Activated CD4-positive, alpha-beta memory T cell treated with anti-CD3 and anti-CD28 coated beads for 36 hours (primary cell): ENCODE results near the gene FBLN7. TPM values are rescaled to one million over a fixed set of nuclear protein-coding genes. Genes with fewer than 3 reads are reported as not detected.

Experiments used
- CTCF ChIA-PET: fragments of 350-600 bp; sonication (Branson Sonifier 250); formaldehyde crosslinking; loops from one replicate; lab custom pipeline; 2021; ENCODE audit warnings: antibody characterized with exemption, inconsistent platforms; lab: Charles Lee
- POLR2A ChIA-PET: fragments of 350-600 bp; sonication (Branson Sonifier 250); formaldehyde crosslinking; loops from one replicate; lab custom pipeline; 2021; ENCODE audit warnings: antibody characterized with exemption; lab: Charles Lee
- DNase-seq: peaks from one replicate; pipeline ENCODE4 v3.0.0-alpha.2; 2020
- H3K27ac Mint-ChIP-seq: one replicate; pipeline ENCODE4 v1.8.0; 2021; ENCODE audit warnings: mixed read lengths
- H3K27me3 Mint-ChIP-seq: one replicate; pipeline ENCODE4 v1.8.0; 2021; ENCODE audit warnings: mixed read lengths
- H3K36me3 Mint-ChIP-seq: one replicate; pipeline ENCODE4 v1.8.0; 2021; ENCODE audit warnings: mixed read lengths
- H3K4me1 Mint-ChIP-seq: one replicate; pipeline ENCODE4 v1.8.0; 2021; ENCODE audit warnings: low read depth, mixed read lengths
- H3K4me3 Mint-ChIP-seq: one replicate; pipeline ENCODE4 v1.8.0; 2021; ENCODE audit warnings: mild to moderate bottlenecking, mixed read lengths
- H3K9me3 Mint-ChIP-seq: one replicate; pipeline ENCODE4 v1.8.0; 2021; ENCODE audit warnings: mixed read lengths
- intact Hi-C: fragments of 100-400 bp; cut with micrococcal nuclease; formaldehyde crosslinking; loops from one replicate; pipeline ENCODE4 v1.15.1; 2023
- total RNA-seq, 2 experiments: library from RNA; stranded (reverse); gene quantifications; one replicate each; pipeline ENCODE4 v1.2.3, GENCODE V29; 2021

The FBLN7 gene
- total RNA-seq, 2 experiments from 2014 or later = 38.9 to 40.2 TPM

GRCh38 chr2:112142525-112143078, 4.4 kb downstream of the FBLN7 start:
- no peak overlapping the region for H3K27ac Mint-ChIP-seq
- CTCF ChIA-PET = no interaction called here
- no peaks in the 10 kb centered on the region for H3K9me3 Mint-ChIP-seq

GRCh38 chr2:112143150-112143549, 5.0 kb downstream of the FBLN7 start:
- ChIA-PET POLR2A (no interaction called here), CTCF (no interaction called here)
- Mint-ChIP-seq H3K9me3 (no peaks in the 10 kb centered on the region), H3K4me3 (no peak overlapping the region), H3K36me3 (no peaks in the 10 kb centered on the region), H3K27ac (no peak overlapping the region), H3K4me1 (no peaks in the 10 kb centered on the region), H3K27me3 (peaks cover 10% of the 10 kb centered on the region)
- DNase-seq = peak; percentile 5
- intact Hi-C loops = no loop called here

More at GRCh38 chr2:112142525-112143078, 4.4 kb downstream of the FBLN7 start:
- DNase-seq = peak; percentile 3
- POLR2A ChIA-PET = no interaction called here
- intact Hi-C loops = no loop called here
- no peaks in the 10 kb centered on the region for H3K36me3 Mint-ChIP-seq
- H3K4me3 Mint-ChIP-seq = no peak overlapping the region
- peaks cover 2% of the 10 kb centered on the region for H3K4me1 Mint-ChIP-seq
- peaks cover 14% of the 10 kb centered on the region for H3K27me3 Mint-ChIP-seq

GRCh38 chr2:112144966-112145365, 6.8 kb downstream of the FBLN7 start:
- CTCF ChIA-PET = no interaction called here

GRCh38 chr2:112147382-112148168, 9.4 kb downstream of the FBLN7 start:
- DNase-seq = no peak
- intact Hi-C loops = no loop called here
- POLR2A ChIA-PET = no interaction called here
- H3K4me3 Mint-ChIP-seq = no peak overlapping the region
- H3K4me1 Mint-ChIP-seq = no peaks in the 10 kb centered on the region
- no peaks in the 10 kb centered on the region for H3K27me3 Mint-ChIP-seq
- H3K9me3 Mint-ChIP-seq = no peaks in the 10 kb centered on the region
- H3K27ac Mint-ChIP-seq = no peak overlapping the region
- H3K36me3 Mint-ChIP-seq = no peaks in the 10 kb centered on the region
- CTCF ChIA-PET = interaction anchor here (0.6 to 1.3 kb wide), 3 partner anchors 26 to 112 kb away, joined by 3 to 7 read pairs (median 4); no protein-coding TSS in a partner anchor

More at GRCh38 chr2:112144966-112145365, 6.8 kb downstream of the FBLN7 start:
- Mint-ChIP-seq H3K36me3 (no peaks in the 10 kb centered on the region), H3K27ac (no peak overlapping the region), H3K4me1 (no peaks in the 10 kb centered on the region), H3K4me3 (no peak overlapping the region), H3K9me3 (no peaks in the 10 kb centered on the region), H3K27me3 (peaks cover 8% of the 10 kb centered on the region)
- intact Hi-C loops = no loop called here
- POLR2A ChIA-PET = no interaction called here
- no peak for DNase-seq

- H3K9me3 Mint-ChIP-seq = no peaks in the 10 kb centered on the region
- H3K4me1 Mint-ChIP-seq = peaks cover 7% of the 10 kb centered on the region
- no peaks in the 10 kb centered on the region for H3K36me3 Mint-ChIP-seq
- H3K27me3 Mint-ChIP-seq = no peaks in the 10 kb centered on the region
- H3K27ac Mint-ChIP-seq = no peak overlapping the region
- ChIA-PET CTCF (interaction anchor here (0.7 kb wide), 1 partner anchor 47 kb away, joined by 3 read pairs; no protein-coding TSS in a partner anchor), POLR2A (no interaction called here)
- H3K4me3 Mint-ChIP-seq = no peak overlapping the region
- DNase-seq = peak; percentile 7
- intact Hi-C loops = no loop called here
Observed at GRCh38 chr2:112148477-112148876, 10.3 kb downstream of the FBLN7 start.

GRCh38 chr2:112149194-112149593, 11.0 kb downstream of the FBLN7 start:
- Mint-ChIP-seq H3K36me3 (no peaks in the 10 kb centered on the region), H3K9me3 (no peaks in the 10 kb centered on the region), H3K4me1 (peaks cover 14% of the 10 kb centered on the region), H3K27me3 (no peaks in the 10 kb centered on the region), H3K27ac (no peak overlapping the region), H3K4me3 (no peak overlapping the region)
- ChIA-PET CTCF (no interaction called here), POLR2A (no interaction called here)
- intact Hi-C loops = no loop called here
- DNase-seq = peak; percentile 4

GRCh38 chr2:112149866-112150435, 11.8 kb downstream of the FBLN7 start:
- H3K4me3 Mint-ChIP-seq = no peak overlapping the region

GRCh38 chr2:112150447-112150846, 12.3 kb downstream of the FBLN7 start:
- Mint-ChIP-seq H3K27ac (no peak overlapping the region), H3K9me3 (no peaks in the 10 kb centered on the region), H3K36me3 (no peaks in the 10 kb centered on the region), H3K27me3 (no peaks in the 10 kb centered on the region), H3K4me1 (peaks cover 26% of the 10 kb centered on the region), H3K4me3 (no peak overlapping the region)
- CTCF ChIA-PET = interaction anchor here (1.4 kb wide), 1 partner anchor 28 kb away, joined by 3 read pairs; no protein-coding TSS in a partner anchor
- intact Hi-C loops = no loop called here
- DNase-seq = peak; percentile 1
- POLR2A ChIA-PET = interaction anchor here (0.6 to 0.7 kb wide), 2 partner anchors 23 to 30 kb away, joined by 3 to 4 read pairs; no protein-coding TSS in a partner anchor

More at GRCh38 chr2:112149866-112150435, 11.8 kb downstream of the FBLN7 start:
- H3K4me1 Mint-ChIP-seq = peaks cover 22% of the 10 kb centered on the region
- intact Hi-C loops = no loop called here
- no peaks in the 10 kb centered on the region for H3K36me3 Mint-ChIP-seq
- H3K27me3 Mint-ChIP-seq = no peaks in the 10 kb centered on the region
- no peak overlapping the region for H3K27ac Mint-ChIP-seq
- ChIA-PET CTCF (no interaction called here), POLR2A (interaction anchor here (0.6 to 0.7 kb wide), 2 partner anchors 22 to 30 kb away, joined by 3 to 4 read pairs; no protein-coding TSS in a partner anchor)
- DNase-seq = peak; percentile 9
- H3K9me3 Mint-ChIP-seq = no peaks in the 10 kb centered on the region

- H3K27me3 Mint-ChIP-seq = no peaks in the 10 kb centered on the region
- CTCF ChIA-PET = interaction anchor here (1.4 kb wide), 1 partner anchor 29 kb away, joined by 3 read pairs; no protein-coding TSS in a partner anchor
- H3K9me3 Mint-ChIP-seq = no peaks in the 10 kb centered on the region
- H3K36me3 Mint-ChIP-seq = no peaks in the 10 kb centered on the region
- H3K4me3 Mint-ChIP-seq = no peak overlapping the region
- intact Hi-C loops = no loop called here
- POLR2A ChIA-PET = interaction anchor here (0.6 kb wide), 1 partner anchor 23 kb away, joined by 4 read pairs; no protein-coding TSS in a partner anchor
- H3K4me1 Mint-ChIP-seq = peaks cover 30% of the 10 kb centered on the region
- no peak overlapping the region for H3K27ac Mint-ChIP-seq
- DNase-seq = peak; percentile 7
Observed at GRCh38 chr2:112150851-112151250, 12.7 kb downstream of the FBLN7 start.

- no peak overlapping the region for H3K4me3 Mint-ChIP-seq
- H3K27ac Mint-ChIP-seq = no peak overlapping the region
- no peaks in the 10 kb centered on the region for H3K27me3 Mint-ChIP-seq
- ChIA-PET POLR2A (no interaction called here), CTCF (interaction anchor here (1.4 kb wide), 1 partner anchor 29 kb away, joined by 3 read pairs; no protein-coding TSS in a partner anchor)
- no peaks in the 10 kb centered on the region for H3K9me3 Mint-ChIP-seq
- no peak for DNase-seq
- intact Hi-C loops = no loop called here
- H3K4me1 Mint-ChIP-seq = peaks cover 35% of the 10 kb centered on the region
- no peaks in the 10 kb centered on the region for H3K36me3 Mint-ChIP-seq
Observed at GRCh38 chr2:112151271-112151670, 13.1 kb downstream of the FBLN7 start.

- no peaks in the 10 kb centered on the region for H3K9me3 Mint-ChIP-seq
- ChIA-PET POLR2A (no interaction called here), CTCF (interaction anchor here (1.4 kb wide), 1 partner anchor 30 kb away, joined by 3 read pairs; no protein-coding TSS in a partner anchor)
- no peak overlapping the region for H3K4me3 Mint-ChIP-seq
- H3K4me1 Mint-ChIP-seq = peaks cover 40% of the 10 kb centered on the region
- H3K36me3 Mint-ChIP-seq = no peaks in the 10 kb centered on the region
- H3K27ac Mint-ChIP-seq = no peak overlapping the region
- no peaks in the 10 kb centered on the region for H3K27me3 Mint-ChIP-seq
- intact Hi-C loops = no loop called here
- peak; percentile 4 for DNase-seq
Observed at GRCh38 chr2:112151701-112152440, 13.7 kb downstream of the FBLN7 start.
